GM13976 (cell line): ENCODE results near the gene SDR39U1.
"Not testable (repeated sequence)": the region's sequence is repeated elsewhere in the genome, so short reads cannot be mapped to it uniquely, and the experiment has no call there.

ENCODE experiments used
- DNase-seq: peaks from one replicate; pipeline ENCODE4 v3.0.0; 2012; ENCODE audit warnings: low spot score
- in situ Hi-C: fragments of 300-500 bp; cut with MboI; formaldehyde crosslinking; loops from one replicate; pipeline ENCODE4 v1.12.0; 2022; ENCODE audit warnings: low sequenced_read_pairs, mixed read lengths, inconsistent platforms; ENCODE audit not compliant: unreplicated experiment
- TF ChIP-seq, protein P1 (sequence below): IDR thresholded peaks from 2 replicates; pipeline ENCODE4 v1.5.1; 2012; ENCODE audit warnings: borderline replicate concordance, mild to moderate bottlenecking; ENCODE audit not compliant: insufficient read depth; ENCODE audit errors: extremely low read depth, missing control alignments, control extremely low read depth

SDR39U1 gene

DNA sequence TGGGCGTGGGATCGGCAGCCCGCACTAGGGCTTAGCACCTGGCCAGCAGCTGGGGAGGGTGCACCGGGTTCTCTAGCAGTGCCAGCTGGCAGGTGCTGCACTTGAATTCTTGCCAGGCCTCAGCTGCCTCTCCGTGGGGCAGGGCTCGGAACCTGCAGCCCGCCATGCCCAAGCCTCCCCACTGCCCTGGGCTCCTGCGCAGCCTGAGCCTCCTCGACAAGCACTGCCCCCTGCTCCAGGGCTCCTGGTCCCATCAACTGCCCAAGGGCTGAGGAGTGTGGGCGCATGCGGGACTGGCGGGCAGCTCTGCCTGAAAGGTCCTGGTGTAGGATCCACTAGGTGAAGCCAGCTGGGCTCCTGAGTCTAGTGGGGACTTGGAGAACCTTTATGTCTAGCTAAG, 30.6 kb upstream of the SDR39U1 start:
- in situ Hi-C loops = no loop called here
- TF ChIP-seq, protein P1, sequence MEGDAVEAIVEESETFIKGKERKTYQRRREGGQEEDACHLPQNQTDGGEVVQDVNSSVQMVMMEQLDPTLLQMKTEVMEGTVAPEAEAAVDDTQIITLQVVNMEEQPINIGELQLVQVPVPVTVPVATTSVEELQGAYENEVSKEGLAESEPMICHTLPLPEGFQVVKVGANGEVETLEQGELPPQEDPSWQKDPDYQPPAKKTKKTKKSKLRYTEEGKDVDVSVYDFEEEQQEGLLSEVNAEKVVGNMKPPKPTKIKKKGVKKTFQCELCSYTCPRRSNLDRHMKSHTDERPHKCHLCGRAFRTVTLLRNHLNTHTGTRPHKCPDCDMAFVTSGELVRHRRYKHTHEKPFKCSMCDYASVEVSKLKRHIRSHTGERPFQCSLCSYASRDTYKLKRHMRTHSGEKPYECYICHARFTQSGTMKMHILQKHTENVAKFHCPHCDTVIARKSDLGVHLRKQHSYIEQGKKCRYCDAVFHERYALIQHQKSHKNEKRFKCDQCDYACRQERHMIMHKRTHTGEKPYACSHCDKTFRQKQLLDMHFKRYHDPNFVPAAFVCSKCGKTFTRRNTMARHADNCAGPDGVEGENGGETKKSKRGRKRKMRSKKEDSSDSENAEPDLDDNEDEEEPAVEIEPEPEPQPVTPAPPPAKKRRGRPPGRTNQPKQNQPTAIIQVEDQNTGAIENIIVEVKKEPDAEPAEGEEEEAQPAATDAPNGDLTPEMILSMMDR = no peak
- no peak for DNase-seq

GRCh38 chr14:24470450-24470849, 27.9 kb upstream of the SDR39U1 start:
- DNase-seq, in situ Hi-C loops: not testable (repeated sequence)

GRCh38 chr14:24465805-24466204, 23.2 kb upstream of the SDR39U1 start:
- in situ Hi-C loops = no loop called here
- no peak for DNase-seq
- TF ChIP-seq, protein P1 = no peak

GRCh38 chr14:24465368-24465767, 22.8 kb upstream of the SDR39U1 start:
- TF ChIP-seq, protein P1 = no peak
- no peak for DNase-seq
- in situ Hi-C loops = no loop called here

- in situ Hi-C loops = no loop called here
- TF ChIP-seq, protein P1 = no peak
- no peak for DNase-seq
These were observed 21.6 kb upstream of the SDR39U1 start for GRCh38 chr14:24463884-24464785.

- TF ChIP-seq, protein P1 = no peak
- in situ Hi-C loops = no loop called here
- DNase-seq = no peak
These were observed 20.7 kb upstream of the SDR39U1 start for GRCh38 chr14:24463017-24463883.
